BLaER1 (cell line): ENCODE results near the gene ATP8A2.

Experiments
- H3K27ac ChIP-seq: shearing (Covaris generic); formaldehyde crosslinking; 2 replicates; pipeline ENCODE4 v1.8.1; 2022
- H3K27me3 ChIP-seq: shearing (Covaris generic); formaldehyde crosslinking; 2 replicates; pipeline ENCODE4 v1.8.1; 2022
- H3K36me3 ChIP-seq: shearing (Covaris generic); formaldehyde crosslinking; 2 replicates; pipeline ENCODE4 v1.8.1; 2022
- H3K4me1 ChIP-seq: shearing (Covaris generic); formaldehyde crosslinking; 2 replicates; pipeline ENCODE4 v1.8.1; 2022
- H3K4me2 ChIP-seq: shearing (Covaris generic); formaldehyde crosslinking; 2 replicates; pipeline ENCODE4 v1.8.1; 2022
- H3K4me3 ChIP-seq: shearing (Covaris generic); formaldehyde crosslinking; 2 replicates; pipeline ENCODE4 v1.8.1; 2022
- H3K9ac ChIP-seq: shearing (Covaris generic); formaldehyde crosslinking; 2 replicates; pipeline ENCODE4 v1.8.1; 2022
- H3K9me3 ChIP-seq: shearing (Covaris generic); formaldehyde crosslinking; 2 replicates; pipeline ENCODE4 v1.8.1; 2022
- H4K20me1 ChIP-seq: shearing (Covaris generic); formaldehyde crosslinking; 2 replicates; pipeline ENCODE4 v1.8.1; 2022
- Cebpa-rat ChIP-seq: shearing (Covaris generic); IDR thresholded peaks from 2 replicates; pipeline ENCODE4 v1.8.1; 2022

ATP8A2 gene

GRCh38 chr13:26010487-26011207 lies 638.9 kb downstream of the ATP8A2 start:
- H3K4me2 ChIP-seq, result peak overlapping the region; percentile 91; the same call in 1 of the 2 replicates
- H4K20me1 ChIP-seq, result no peaks in the 10 kb centered on the region
- no peak for TF ChIP-seq Cebpa-rat
- H3K27me3 ChIP-seq, result no peaks in the 10 kb centered on the region
- no peak overlapping the region for H3K9ac ChIP-seq
- H3K4me3 ChIP-seq, result no peak overlapping the region
- H3K27ac ChIP-seq, result no peak overlapping the region
- H3K4me1 ChIP-seq, result peaks cover 38% of the 10 kb centered on the region
- H3K36me3 ChIP-seq, result no peaks in the 10 kb centered on the region
- peaks cover 8% of the 10 kb centered on the region for H3K9me3 ChIP-seq

GRCh38 chr13:26011208-26011573 lies 639.4 kb downstream of the ATP8A2 start:
- no peaks in the 10 kb centered on the region for H3K36me3 ChIP-seq
- no peak for TF ChIP-seq Cebpa-rat
- no peak overlapping the region for H3K9ac ChIP-seq
- H3K27ac ChIP-seq, result no peak overlapping the region
- H3K9me3 ChIP-seq, result peaks cover 7% of the 10 kb centered on the region
- H4K20me1 ChIP-seq, result no peaks in the 10 kb centered on the region
- peak overlapping the region; percentile 91; the same call in 1 of the 2 replicates for H3K4me2 ChIP-seq
- no peaks in the 10 kb centered on the region for H3K27me3 ChIP-seq
- peaks cover 44% of the 10 kb centered on the region for H3K4me1 ChIP-seq
- no peak overlapping the region for H3K4me3 ChIP-seq

GRCh38 chr13:26011996-26012821 lies 640.4 kb downstream of the ATP8A2 start:
- H3K4me2 ChIP-seq, result peak overlapping the region; percentile 91
- H4K20me1 ChIP-seq, result no peaks in the 10 kb centered on the region
- H3K4me3 ChIP-seq, result peak overlapping the region; percentile 65
- TF ChIP-seq Cebpa-rat, result no peak
- H3K36me3 ChIP-seq, result no peaks in the 10 kb centered on the region
- H3K9me3 ChIP-seq, result peaks cover 7% of the 10 kb centered on the region
- peak overlapping the region; percentile 81 for H3K27ac ChIP-seq
- H3K27me3 ChIP-seq, result no peaks in the 10 kb centered on the region
- H3K4me1 ChIP-seq, result peaks cover 54% of the 10 kb centered on the region
- H3K9ac ChIP-seq, result peak overlapping the region; percentile 69

GRCh38 chr13:26012995-26013394 lies 641.2 kb downstream of the ATP8A2 start:
- TF ChIP-seq Cebpa-rat, result no peak
- no peaks in the 10 kb centered on the region for H3K36me3 ChIP-seq
- H4K20me1 ChIP-seq, result no peaks in the 10 kb centered on the region
- H3K27me3 ChIP-seq, result no peaks in the 10 kb centered on the region
- no peak overlapping the region for H3K9ac ChIP-seq
- peaks cover 54% of the 10 kb centered on the region for H3K4me1 ChIP-seq
- peaks cover 7% of the 10 kb centered on the region for H3K9me3 ChIP-seq
- peak overlapping the region; percentile 65 for H3K4me3 ChIP-seq
- no peak overlapping the region for H3K27ac ChIP-seq
- H3K4me2 ChIP-seq, result peak overlapping the region; percentile 91

GRCh38 chr13:26015271-26016125 lies 643.7 kb downstream of the ATP8A2 start:
- peak overlapping the region; percentile 69 for H3K4me2 ChIP-seq
- no peak overlapping the region for H3K4me3 ChIP-seq
- no peak overlapping the region for H3K9ac ChIP-seq
- peaks cover 7% of the 10 kb centered on the region for H3K9me3 ChIP-seq
- no peak overlapping the region for H3K27ac ChIP-seq
- TF ChIP-seq Cebpa-rat, result no peak
- H3K36me3 ChIP-seq, result peaks cover 3% of the 10 kb centered on the region; the same call in 1 of the 2 replicates
- no peaks in the 10 kb centered on the region for H3K27me3 ChIP-seq
- no peaks in the 10 kb centered on the region for H4K20me1 ChIP-seq
- peaks cover 77% of the 10 kb centered on the region for H3K4me1 ChIP-seq

GRCh38 chr13:26016189-26016588 lies 644.4 kb downstream of the ATP8A2 start:
- H3K27me3 ChIP-seq, result no peaks in the 10 kb centered on the region
- H3K27ac ChIP-seq, result no peak overlapping the region
- H3K4me3 ChIP-seq, result no peak overlapping the region
- H3K36me3 ChIP-seq, result peaks cover 6% of the 10 kb centered on the region; the same call in 1 of the 2 replicates
- no peak for TF ChIP-seq Cebpa-rat
- H3K4me1 ChIP-seq, result peaks cover 83% of the 10 kb centered on the region
- H3K9ac ChIP-seq, result no peak overlapping the region
- no peaks in the 10 kb centered on the region for H4K20me1 ChIP-seq
- peaks cover 7% of the 10 kb centered on the region for H3K9me3 ChIP-seq
- peak overlapping the region; percentile 69 for H3K4me2 ChIP-seq

- TF ChIP-seq Cebpa-rat, result no peak
- H4K20me1 ChIP-seq, result no peaks in the 10 kb centered on the region
- H3K27me3 ChIP-seq, result no peaks in the 10 kb centered on the region
- no peak overlapping the region for H3K27ac ChIP-seq
- peak overlapping the region; percentile 69 for H3K4me2 ChIP-seq
- peaks cover 6% of the 10 kb centered on the region; the same call in 1 of the 2 replicates for H3K36me3 ChIP-seq
- peaks cover 7% of the 10 kb centered on the region for H3K9me3 ChIP-seq
- peaks cover 83% of the 10 kb centered on the region for H3K4me1 ChIP-seq
- H3K4me3 ChIP-seq, result no peak overlapping the region
- H3K9ac ChIP-seq, result no peak overlapping the region
Measured at GRCh38 chr13:26017196-26017921, 645.6 kb downstream of the ATP8A2 start.

GRCh38 chr13:26017932-26018665 lies 646.3 kb downstream of the ATP8A2 start:
- H3K9ac ChIP-seq, result no peak overlapping the region
- TF ChIP-seq Cebpa-rat, result no peak
- H3K4me2 ChIP-seq, result peak overlapping the region; percentile 69
- peaks cover 6% of the 10 kb centered on the region; the same call in 1 of the 2 replicates for H3K36me3 ChIP-seq
- no peak overlapping the region for H3K27ac ChIP-seq
- peaks cover 7% of the 10 kb centered on the region for H3K9me3 ChIP-seq
- no peaks in the 10 kb centered on the region for H3K27me3 ChIP-seq
- H3K4me1 ChIP-seq, result peaks cover 86% of the 10 kb centered on the region
- no peaks in the 10 kb centered on the region for H4K20me1 ChIP-seq
- H3K4me3 ChIP-seq, result no peak overlapping the region
